Stimulated activated CD8-positive, alpha-beta memory T cell treated with anti-CD3 and anti-CD28 coated beads, Interleukin-4, amount 100 ng/mL, for 4 hours (primary cell): ENCODE data around the gene DOCK1.

Experiments
- DNase-seq, 2 donors: peaks; one replicate each; pipeline ENCODE4 v3.0.0-alpha.2; 2020; ENCODE audit warnings: low read depth in 2 of 2, low spot score in 1 of 2

Gene DOCK1

GRCh38 chr10:127198307-127198706, 293.1 kb downstream of the DOCK1 start:
- no peak for DNase-seq

DNA sequence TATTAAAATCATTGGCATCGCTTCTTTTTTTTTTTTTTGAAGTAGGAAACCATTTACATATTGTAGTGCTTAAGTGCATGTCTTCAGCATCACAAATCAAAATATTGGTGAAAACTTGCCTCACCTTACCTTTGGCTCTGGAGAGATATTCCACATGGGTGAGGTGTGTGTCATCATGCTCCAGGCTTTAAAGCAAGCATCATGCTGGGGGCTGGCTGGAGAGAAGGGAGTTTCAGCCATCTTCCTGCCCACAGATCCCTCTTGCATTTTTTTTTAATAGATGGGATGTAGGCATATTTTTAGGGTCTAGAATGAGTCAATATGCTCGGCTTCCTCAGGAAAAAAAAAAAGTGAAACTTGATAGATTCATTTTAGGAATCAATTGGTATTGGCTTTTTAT, 293.5 kb downstream of the DOCK1 start:
- no peak for DNase-seq

GRCh38 chr10:127200646-127201045, 295.4 kb downstream of the DOCK1 start:
- no peak for DNase-seq

DNA sequence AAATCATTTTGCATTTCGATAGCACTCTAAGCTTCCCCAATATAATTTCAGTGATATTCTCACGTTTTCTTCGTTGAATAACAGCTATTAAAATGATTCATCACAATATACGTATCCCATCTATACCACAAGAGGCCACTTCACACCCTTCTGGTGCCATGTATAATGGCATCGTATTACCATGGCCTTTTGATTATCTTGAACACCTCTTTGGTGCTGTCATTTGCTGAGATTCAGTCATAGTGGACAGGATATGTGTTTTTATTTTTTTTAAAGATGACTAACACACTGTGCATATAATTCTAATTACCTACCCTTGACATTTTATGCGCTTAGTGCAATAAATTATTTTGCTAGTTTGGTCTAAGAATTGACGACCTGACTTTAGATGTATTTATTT, 297.8 kb downstream of the DOCK1 start:
- DNase-seq = no peak

GRCh38 chr10:127207081-127207480, 301.9 kb downstream of the DOCK1 start:
- no peak for DNase-seq

GRCh38 chr10:127210936-127211466, 305.8 kb downstream of the DOCK1 start:
- no peak for DNase-seq

DNA sequence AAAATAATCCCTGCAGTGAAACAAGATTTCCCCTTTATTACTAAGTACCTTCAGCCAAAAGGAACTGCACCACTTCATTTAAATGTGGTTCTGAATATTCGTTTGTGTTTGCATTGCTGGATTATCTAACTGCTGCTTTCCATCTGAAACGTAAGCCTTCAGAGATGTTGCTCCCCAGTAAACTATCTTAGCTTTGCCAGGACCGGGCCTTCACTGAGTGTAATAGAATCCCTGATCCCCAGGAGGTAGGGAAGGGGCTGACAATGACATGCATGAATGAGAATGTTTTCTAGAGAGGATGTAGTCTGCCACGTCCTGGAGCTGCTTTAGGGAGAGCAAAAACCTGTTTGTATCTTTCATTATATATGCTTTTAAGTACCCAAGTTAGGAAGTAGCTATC, 310.6 kb downstream of the DOCK1 start:
- DNase-seq = no peak

GRCh38 chr10:127216274-127216673, 311.0 kb downstream of the DOCK1 start:
- no peak for DNase-seq

GRCh38 chr10:127216786-127217185, 311.6 kb downstream of the DOCK1 start:
- no peak for DNase-seq

- DNase-seq = no peak
Observed at GRCh38 chr10:127218658-127219057, 313.4 kb downstream of the DOCK1 start.

- DNase-seq = no peak
Observed at GRCh38 chr10:127221281-127221680, 316.1 kb downstream of the DOCK1 start.

DNA sequence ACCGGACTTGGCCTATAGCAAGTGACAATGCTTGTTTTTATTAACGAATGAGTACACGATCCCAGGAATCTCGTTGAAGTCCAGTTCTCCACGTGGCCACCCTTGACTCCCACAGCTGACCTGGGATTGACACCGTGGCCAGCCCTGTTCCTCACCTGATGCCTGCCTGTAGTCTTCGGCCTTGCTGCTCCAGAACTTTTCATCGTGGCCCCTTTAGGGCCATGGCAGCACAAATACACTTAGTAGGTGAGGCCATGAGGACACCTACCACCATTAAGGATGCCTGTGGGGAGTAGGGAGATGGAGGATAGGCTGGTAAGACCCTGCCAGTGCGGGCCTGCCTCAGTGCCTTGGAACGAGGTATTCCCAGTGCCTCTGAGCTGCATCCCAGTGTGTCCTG, 321.8 kb downstream of the DOCK1 start:
- no peak for DNase-seq

DNA sequence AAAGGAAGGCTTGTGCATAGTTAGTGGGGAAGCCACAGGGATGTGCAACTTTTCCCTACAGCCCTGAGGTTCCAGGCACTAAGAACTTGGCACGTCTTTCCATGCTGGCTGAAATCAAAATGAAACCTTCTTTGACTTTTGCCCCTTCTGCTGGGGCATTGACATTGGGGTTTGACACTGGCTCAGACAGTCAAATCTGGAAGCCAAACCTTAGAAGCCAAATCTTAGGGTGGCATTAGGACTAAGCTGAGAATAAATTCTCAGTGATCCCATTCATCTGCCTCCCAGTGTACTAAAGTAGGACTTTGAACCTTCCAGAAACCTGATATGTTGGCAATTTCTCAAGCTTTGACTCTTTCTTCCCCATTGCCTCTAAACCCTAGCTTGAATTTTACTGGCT, 322.4 kb downstream of the DOCK1 start:
- DNase-seq = no peak

GRCh38 chr10:127228195-127228787, 323.1 kb downstream of the DOCK1 start:
- no peak for DNase-seq

DNA sequence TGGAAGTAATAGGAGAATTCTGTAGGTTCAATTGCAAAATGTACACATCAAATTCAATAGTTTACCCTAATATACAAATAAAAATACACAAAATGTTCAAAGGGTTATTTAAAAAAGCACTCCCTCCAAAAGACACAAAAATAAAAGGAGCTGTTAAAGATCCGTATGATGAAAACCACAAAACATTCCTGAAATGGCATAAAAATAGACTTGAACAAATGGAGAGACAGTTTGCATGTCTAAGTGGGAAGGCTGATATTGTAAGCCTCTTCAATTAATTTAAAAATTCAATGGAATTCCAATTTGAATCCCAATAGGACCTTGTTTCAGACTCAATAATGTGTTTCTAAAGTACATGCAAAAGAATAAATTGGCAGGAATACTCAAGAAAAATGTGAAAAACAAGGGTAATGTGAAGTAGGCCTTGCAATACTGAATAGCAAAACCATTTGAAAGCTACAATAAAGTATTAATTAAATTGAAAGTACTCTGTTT, 329.1 kb downstream of the DOCK1 start:
- no peak for DNase-seq

DNA sequence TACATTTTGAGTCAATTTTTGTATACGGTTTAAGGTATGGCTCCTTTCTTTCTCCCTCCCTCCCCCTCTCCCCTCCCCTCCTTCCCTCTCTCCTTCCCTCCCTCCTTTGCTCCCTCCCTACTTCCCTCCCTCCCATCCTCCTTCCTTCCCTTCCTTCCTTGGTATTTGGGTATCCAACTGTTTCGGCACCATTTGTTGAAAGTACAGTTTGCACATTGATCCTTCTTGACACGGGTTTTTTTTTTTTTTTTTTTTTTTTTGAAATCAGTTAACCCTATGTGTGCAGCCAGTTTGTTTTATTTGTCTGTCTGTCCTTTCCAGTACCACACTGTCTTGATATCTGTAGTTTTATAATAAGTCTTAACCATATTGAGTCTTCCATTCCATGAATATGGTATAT, 331.0 kb downstream of the DOCK1 start:
- no peak for DNase-seq

DNA sequence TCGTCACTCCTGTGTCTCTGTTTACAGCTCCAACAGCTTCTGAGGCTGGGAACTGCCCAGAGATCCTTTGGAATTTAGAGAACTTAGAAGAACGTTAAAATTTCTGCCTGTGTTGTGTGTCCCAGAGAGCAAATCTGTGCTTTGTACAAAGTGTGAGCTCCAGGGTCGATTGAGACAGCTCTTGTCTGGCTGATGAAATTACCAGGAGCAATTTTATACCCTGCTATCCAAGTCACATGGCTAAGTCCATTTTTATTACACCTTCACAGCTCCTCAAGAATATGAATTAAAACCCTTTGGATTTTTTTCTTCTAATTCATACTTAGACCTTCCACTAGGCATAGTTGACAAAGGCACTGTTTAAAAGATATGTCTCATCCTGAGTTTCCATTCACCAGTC, 337.7 kb downstream of the DOCK1 start:
- no peak for DNase-seq

DNA sequence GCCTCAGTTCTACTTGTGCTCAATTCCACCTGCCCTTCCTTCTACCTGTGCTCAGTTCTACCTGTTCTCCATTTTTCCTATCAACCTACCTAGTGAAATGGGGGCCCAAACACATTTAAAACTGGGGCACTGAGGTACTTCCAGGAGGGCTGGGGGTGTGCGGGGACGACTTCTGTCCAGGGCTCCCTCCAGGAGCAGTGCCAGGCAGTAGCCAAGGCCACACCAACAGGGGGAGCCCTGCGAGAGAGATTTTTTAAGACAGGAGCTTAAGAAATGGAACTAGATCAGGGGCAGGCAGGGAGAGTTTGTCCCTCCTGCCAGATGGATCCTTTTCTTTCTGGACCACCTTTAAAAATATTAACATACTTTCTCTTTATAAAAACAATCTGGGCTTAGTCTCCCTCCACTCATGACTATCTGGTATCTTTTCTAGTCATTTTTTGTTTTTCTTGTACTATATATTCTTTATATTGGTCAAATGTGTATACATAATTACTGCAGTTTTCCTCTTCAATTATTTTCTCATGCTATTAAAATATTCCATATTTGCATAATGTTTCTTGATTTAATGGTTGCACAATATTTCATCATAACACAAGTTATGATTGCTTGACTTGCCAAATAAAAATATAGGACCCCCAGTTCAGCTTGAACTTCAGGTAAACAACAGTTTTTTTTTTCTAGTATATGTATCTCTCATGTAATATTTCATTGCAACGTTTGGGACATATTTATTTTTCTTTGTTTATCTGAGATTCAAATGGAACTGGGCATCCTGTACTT, 338.5 kb downstream of the DOCK1 start:
- no peak for DNase-seq

DNA sequence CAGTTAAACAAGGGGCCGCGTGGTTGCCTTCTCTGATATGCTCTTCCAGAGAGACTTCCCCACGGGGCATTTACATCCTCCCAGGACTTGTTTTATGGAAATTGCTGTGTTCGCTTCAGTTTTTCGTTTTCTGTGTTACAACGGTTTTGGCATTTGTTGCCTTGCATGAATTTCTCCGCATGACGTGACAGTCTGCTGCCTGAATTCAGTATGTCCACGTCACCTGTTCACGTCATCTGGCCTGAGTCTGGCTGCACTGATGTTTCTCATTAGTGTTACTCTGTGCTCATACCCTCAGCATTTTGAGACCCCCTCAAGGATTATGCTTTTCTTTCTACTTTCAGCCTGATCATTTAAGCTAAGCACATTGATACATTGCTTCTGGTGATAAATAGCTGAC, 340.2 kb downstream of the DOCK1 start:
- no peak for DNase-seq

DNA sequence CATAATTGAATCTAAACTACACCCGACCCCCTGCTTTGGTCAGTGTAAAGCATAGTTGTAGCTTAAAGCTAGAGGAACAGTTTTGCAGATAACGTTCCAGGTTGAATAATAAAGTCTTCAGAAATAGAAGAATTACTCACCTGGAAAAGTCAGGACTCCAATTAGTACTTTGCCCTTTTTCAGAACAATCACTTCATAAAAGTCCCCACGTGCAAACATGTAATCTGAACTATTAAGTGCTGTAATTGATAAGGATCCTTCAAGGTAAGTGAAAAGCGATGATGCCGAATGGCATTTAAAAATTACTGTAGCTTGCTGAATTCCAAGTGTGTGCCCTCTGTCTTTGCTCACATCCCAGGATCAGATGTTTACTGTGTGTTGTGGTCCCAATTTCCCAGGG, 344.8 kb downstream of the DOCK1 start:
- DNase-seq = no peak

- DNase-seq = no peak
Observed at GRCh38 chr10:127252818-127253217, 347.6 kb downstream of the DOCK1 start.

GRCh38 chr10:127254276-127254675, 349.0 kb downstream of the DOCK1 start:
- no peak for DNase-seq

DNA sequence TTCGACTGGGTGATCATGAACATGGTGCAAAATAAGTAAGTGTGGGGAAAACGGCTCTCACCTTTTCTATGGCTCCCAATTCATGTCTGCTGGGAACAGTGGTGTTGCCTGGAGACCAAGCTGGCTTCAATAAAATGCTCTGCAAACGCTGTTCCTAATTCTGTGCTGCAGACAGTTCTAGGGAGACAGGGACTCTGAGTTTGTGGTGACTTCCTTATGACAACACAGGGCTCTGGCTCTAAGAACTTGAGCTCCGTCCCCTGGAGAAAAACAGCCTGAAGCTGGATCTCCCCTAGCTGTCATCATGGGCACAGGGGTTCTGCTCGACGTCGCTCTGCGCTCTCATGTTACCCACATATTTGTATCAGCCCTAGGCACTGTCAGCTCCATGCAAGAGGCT, 352.2 kb downstream of the DOCK1 start:
- no peak for DNase-seq
